GM20431 (cell line): ENCODE results near the gene IL19.

ENCODE experiments used
- in situ Hi-C: fragments of 300-500 bp; cut with MseI, MboI; formaldehyde crosslinking; loops from one replicate; pipeline ENCODE4 v1.15.0; 2020; ENCODE audit warnings: low sequenced_read_pairs; ENCODE audit not compliant: unreplicated experiment

IL19 gene

GRCh38 chr1:206794294-206794908 lies 23.8 kb downstream of the IL19 start:
- in situ Hi-C loops: no loop called here

DNA sequence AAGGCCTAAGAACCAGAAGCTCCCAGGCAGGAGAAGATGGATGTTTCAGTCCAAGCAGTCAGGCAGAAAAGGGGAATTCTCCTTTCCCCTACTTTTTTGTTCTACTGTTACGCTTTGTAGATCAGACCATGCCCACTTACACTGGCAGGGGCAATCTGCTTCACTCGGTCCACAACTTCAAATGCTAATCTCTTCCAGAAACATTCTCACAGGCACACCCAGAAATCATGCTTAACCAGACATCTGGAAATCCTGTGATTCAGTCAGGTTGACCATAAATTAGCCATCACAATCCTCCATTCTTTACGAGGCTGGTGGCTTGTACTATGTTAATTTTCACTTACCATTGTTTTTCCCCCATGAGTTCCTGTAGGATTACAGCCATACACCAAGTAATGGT lies 25.5 kb downstream of the IL19 start:
- in situ Hi-C loops: no loop called here

DNA sequence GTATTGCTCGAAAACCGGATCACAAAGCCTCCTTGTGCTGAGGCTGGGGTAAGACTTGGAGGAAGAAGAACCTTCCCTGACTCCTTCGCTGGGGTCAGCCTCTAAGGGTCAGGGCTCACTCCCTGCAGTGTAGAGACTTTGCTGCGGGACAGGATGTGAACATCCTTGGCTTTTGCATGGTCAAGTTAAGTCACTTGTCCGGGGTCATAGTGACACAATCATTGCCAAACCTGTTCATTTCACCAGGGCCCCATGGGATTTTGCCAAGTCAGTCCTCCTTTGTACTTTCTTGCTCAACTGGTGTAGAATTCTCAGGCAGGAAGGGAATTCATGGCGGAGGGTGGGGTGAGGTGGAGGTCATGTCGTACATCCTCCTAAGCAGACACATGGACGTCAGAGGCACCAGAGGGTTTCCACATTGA lies 26.4 kb downstream of the IL19 start:
- in situ Hi-C loops: no loop called here

DNA sequence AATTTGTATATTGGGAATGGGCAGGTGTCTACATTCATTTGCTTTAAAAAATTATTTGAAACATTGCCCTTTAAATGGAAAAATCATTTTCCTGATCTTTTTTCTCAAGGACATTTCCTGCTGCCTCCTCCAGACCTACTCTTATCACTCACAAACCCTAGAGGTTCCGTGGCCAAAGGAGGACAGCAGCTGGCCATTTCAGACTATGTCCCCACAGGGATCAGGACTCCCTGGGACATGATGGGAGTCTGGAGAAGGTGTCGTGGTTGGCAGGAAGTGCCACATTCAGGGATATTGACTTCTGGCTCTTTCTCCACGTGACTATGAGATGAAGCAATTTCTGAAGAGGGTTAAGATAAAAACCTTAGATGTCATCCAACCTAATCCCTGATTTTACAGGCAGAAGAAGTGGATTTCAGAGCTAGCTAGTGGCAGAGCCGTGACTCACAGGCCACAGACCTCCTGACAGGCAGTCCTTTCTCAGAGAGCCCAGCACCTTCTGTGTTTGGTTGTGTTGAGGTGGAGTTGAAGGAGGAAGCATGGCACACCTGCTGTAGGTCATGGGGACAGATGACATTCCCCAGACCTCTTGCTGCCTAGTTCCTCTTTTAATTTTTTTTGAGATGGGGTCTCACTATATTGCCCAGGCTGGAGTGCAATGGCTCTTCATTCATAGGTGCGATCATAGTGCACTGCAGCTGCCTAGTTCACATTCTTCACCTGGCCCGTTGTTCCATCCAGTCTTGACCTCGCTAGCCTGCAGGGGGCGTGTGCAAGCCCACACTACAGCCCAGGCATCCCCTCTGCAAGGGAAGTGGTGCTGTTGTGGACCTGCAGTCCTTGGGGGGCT lies 27.2 kb downstream of the IL19 start:
- in situ Hi-C loops: no loop called here

GRCh38 chr1:206798384-206798996 lies 27.9 kb downstream of the IL19 start:
- in situ Hi-C loops: no loop called here

DNA sequence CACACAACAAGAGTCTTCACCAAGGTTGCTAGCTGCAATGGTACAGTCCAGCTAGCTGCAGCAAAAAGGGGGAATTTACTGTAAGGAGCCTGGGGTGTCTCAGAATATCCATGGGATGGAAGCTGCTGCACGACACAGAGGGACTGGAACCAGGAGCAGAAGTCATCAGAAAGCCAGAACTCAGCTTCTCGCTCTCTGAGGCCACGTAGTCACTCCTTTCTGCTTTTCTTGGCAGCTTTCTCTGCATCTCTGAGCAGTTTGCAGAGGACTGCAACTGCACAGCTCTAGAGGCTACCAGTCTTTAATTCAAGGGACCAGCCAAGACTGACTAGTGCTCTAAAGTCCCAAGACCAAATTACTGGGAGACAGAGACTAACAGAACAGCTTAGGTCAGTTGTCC lies 28.7 kb downstream of the IL19 start:
- in situ Hi-C loops: no loop called here

GRCh38 chr1:206800411-206800810 lies 29.8 kb downstream of the IL19 start:
- in situ Hi-C loops: loop anchor here (10.0 kb wide), 1 partner anchor 66 kb away; no protein-coding TSS in a partner anchor

DNA sequence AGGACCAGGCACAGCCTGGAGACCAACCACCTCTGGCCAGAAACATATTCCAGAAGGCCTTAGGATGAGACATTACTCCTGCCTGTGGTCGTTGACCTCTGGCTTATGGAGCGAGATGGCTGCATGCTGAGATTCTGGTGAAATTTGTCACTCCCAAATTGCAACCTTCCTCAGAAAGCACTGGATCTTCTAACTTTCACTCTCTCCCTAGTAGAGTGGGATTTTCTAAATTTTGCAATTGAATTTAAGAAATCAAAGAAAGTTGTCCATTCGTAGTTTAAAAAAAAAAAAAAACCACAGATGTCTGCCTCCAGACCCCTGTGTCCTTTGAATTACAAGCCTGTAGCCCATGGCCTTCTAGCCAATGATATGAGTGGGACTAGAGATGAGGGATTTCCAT lies 30.3 kb downstream of the IL19 start:
- in situ Hi-C loops: loop anchor here (10.0 kb wide), 1 partner anchor 66 kb away; no protein-coding TSS in a partner anchor

DNA sequence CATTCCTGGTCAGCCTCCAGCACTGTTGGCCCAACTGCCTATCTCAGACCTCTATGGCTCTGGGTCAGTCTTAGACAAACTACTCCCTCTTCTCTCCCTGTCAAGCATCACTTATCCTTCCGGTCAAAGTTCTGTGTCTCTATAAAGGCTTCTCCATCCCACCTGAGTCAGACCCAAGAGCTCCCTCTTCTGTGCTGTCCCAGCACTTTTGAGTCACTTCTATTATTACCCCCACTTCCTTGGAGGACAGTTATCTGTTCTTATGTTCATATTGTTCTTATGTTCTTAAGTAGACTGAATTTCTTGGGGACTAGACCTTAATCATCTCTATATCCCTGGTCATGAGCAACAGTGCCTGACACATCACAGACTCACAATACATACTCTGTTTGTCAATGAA lies 30.9 kb downstream of the IL19 start:
- in situ Hi-C loops: loop anchor here (10.0 kb wide), 1 partner anchor 67 kb away; no protein-coding TSS in a partner anchor

DNA sequence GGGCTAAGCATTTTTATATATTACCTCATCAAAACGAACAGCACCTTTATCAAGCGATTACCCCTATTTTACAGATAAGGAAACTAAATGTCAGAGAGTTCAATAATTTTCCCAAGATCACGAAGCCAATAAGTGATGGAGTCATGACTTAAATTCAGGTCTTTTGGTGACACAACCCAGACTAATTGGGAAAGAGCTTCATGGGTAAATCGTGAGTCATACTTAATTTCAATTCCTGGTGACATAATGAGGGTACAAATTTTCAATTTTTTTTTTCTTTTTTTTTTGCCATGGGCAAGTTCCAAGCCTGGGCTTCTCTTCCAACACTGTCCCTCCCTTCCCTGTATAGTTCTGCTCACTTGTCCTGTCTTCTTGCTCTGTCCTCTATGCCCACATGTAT lies 31.8 kb downstream of the IL19 start:
- in situ Hi-C loops: loop anchor here (10.0 kb wide), 1 partner anchor 68 kb away; no protein-coding TSS in a partner anchor

GRCh38 chr1:206803221-206803730 lies 32.7 kb downstream of the IL19 start:
- in situ Hi-C loops: loop anchor here (10.0 kb wide), 1 partner anchor 68 kb away; no protein-coding TSS in a partner anchor

- in situ Hi-C loops: loop anchor here (10.0 kb wide), 1 partner anchor 69 kb away; no protein-coding TSS in a partner anchor
Measured at GRCh38 chr1:206804156-206804737, 33.7 kb downstream of the IL19 start.

DNA sequence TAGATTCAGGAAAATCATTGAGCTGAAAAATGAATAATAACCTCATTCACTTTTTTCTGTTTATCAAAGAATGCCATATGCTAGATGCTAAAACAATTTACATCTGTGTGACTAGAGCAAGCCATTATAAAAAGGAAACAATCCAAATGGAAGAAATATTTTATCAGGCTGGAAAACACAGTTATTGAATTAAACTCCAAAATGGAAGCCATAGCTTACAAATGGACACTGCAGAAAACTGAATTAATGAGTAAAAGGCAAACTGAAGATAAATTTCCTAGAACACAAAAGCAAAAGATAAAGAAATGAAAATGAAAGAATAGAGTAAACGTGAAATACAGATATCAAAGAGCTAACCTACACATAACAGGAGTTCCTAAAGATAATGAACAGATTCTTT lies 34.8 kb downstream of the IL19 start:
- in situ Hi-C loops: loop anchor here (10.0 kb wide), 1 partner anchor 71 kb away; no protein-coding TSS in a partner anchor

- in situ Hi-C loops: loop anchor here (10.0 kb wide), 1 partner anchor 74 kb away; no protein-coding TSS in a partner anchor
Measured at GRCh38 chr1:206808615-206809014, 38.0 kb downstream of the IL19 start.

DNA sequence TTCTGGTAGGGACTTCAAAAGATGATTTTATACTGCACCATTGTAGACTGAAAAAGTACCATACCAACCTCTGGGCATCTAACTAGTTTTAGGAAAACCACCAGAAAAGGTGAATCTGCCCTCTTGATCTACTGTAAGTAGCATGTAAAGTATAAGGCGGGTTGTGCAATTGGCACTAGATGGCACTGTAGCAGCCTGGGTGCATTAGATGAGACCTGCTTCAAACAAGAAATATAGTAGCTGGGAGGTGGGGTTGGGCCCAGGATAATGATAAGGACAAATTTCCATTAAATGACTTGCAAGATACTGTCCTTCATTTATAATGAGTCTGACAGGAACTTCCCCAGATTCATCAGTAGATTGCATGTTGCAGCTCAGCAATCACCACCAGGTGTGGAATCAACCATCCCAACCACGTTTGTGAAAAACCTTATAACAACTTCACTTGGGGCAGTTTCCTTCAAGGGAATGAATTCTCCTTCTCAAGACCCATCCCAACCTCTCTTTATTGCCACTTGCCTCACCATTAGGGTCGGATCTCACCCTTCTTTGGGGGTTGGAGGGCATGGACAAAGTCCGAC lies 39.0 kb downstream of the IL19 start:
- in situ Hi-C loops: loop anchor here (10.0 kb wide), 1 partner anchor 75 kb away; no protein-coding TSS in a partner anchor

GRCh38 chr1:206812471-206812870 lies 41.9 kb downstream of the IL19 start:
- in situ Hi-C loops: no loop called here

DNA sequence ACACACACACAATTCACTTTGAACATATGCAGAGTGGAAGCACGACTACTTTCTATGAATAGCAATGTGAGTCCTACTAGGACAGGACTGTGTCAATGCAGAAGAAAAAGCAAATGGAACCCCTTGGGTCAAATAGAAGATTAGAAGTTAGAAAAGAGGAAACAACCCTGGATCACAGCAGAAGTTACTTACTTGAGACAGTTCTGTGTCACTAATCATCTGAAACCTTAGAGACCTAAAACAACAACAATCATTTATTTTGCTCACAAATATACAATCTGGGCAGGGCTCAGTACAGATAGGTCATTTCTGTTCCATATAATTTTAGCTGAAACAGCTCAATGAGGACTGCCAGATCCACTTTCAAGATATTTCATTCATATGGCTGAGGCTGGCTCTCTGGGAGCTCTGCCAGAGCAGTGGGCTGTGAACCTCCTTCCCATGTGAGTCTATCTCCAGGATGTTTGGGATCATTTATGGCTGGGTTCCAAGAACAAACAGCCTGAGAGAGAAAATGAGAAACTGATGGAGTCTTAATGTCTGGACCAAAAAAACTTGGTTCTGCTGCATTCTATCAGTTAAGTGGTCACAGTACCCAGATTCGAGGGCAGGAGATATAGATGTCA lies 44.3 kb downstream of the IL19 start:
- in situ Hi-C loops: no loop called here

- in situ Hi-C loops: no loop called here
Measured at GRCh38 chr1:206816390-206817287, 46.1 kb downstream of the IL19 start.
